ENCODE data around the gene RAP1GDS1.

RAP1GDS1 gene

GRCh38 chr4:98493296-98493695, 232.1 kb downstream of the RAP1GDS1 start:
- TF ChIP-seq OSR1 (CRISPR knock-in tag; IDR thresholded peaks at IDR 0.05) = no peak
- TF ChIP-seq CSDC2 (CRISPR knock-in tag; IDR thresholded peaks at IDR 0.05) = no peak
- TF ChIP-seq CREB5 (CRISPR knock-in tag; IDR thresholded peaks at IDR 0.05; ENCODE audit: low read depth) = no peak
- TF ChIP-seq PPARA (CRISPR knock-in tag; IDR thresholded peaks at IDR 0.05; ENCODE audit: borderline replicate concordance) = no peak
- no peak for TF ChIP-seq TSHZ2 (CRISPR knock-in tag; IDR thresholded peaks at IDR 0.05)
- no peak for TF ChIP-seq ESRRG (CRISPR knock-in tag; IDR thresholded peaks at IDR 0.05)
- no peak for TF ChIP-seq ISL1 (CRISPR knock-in tag; IDR thresholded peaks at IDR 0.05)
- TF ChIP-seq ZNF565 (CRISPR knock-in tag; conservative IDR thresholded peaks at IDR 0.05; ENCODE audit: low read depth) = no peak
- no peak for TF ChIP-seq TCF4 (CRISPR knock-in tag; IDR thresholded peaks at IDR 0.05; ENCODE audit: borderline replicate concordance)
- TF ChIP-seq ZFP30 (CRISPR knock-in tag; IDR thresholded peaks at IDR 0.05) = no peak
- no peak for TF ChIP-seq BACH2 (CRISPR knock-in tag; IDR thresholded peaks at IDR 0.05; ENCODE audit: borderline replicate concordance)
- TF ChIP-seq TOX (CRISPR knock-in tag; IDR thresholded peaks at IDR 0.05; ENCODE audit: borderline replicate concordance) = no peak
- no peak for TF ChIP-seq CSRNP3 (CRISPR knock-in tag; IDR thresholded peaks at IDR 0.05)
- TF ChIP-seq ZFP3 (CRISPR knock-in tag; IDR thresholded peaks at IDR 0.05) = no peak
- no peak for ATAC-seq

Measured in SK-N-SH treated with all-trans-retinoic acid at 6 μM for 48 hours (cell line).